ENCODE data around the gene NR1I3. TPM values are rescaled to one million over a fixed set of nuclear protein-coding genes. Genes with fewer than 3 reads are reported as not detected.
"Not testable (repeated sequence)": the region's sequence is repeated elsewhere in the genome, so short reads cannot be mapped to it uniquely, and the experiment has no call there.

The NR1I3 gene
- polyA plus RNA-seq, 4 donors, result 1.9 to 4.4 (median 3.6) TPM

- DNase-seq (ENCODE audit: low read depth in 4 of 4, low spot score in 2 of 4), result no peak
These were observed 13.6 kb upstream of the NR1I3 start for GRCh38 chr1:161251579-161251978.

- no peak for DNase-seq (ENCODE audit: low read depth in 4 of 4, low spot score in 2 of 4)
These were observed 12.8 kb upstream of the NR1I3 start for GRCh38 chr1:161250829-161251228.

GRCh38 chr1:161250100-161250499 lies 12.1 kb upstream of the NR1I3 start:
- not testable (repeated sequence) for DNase-seq (ENCODE audit: low read depth in 4 of 4, low spot score in 2 of 4)

GRCh38 chr1:161244888-161245287 lies 6.9 kb upstream of the NR1I3 start:
- no peak for DNase-seq (ENCODE audit: low read depth in 4 of 4, low spot score in 2 of 4)

GRCh38 chr1:161242313-161242712 lies 4.3 kb upstream of the NR1I3 start:
- DNase-seq (ENCODE audit: low read depth in 4 of 4, low spot score in 2 of 4), result no peak

- no peak for DNase-seq (ENCODE audit: low read depth in 4 of 4, low spot score in 2 of 4)
These were observed 3.7 kb upstream of the NR1I3 start for GRCh38 chr1:161241682-161242081.

GRCh38 chr1:161235957-161236775 lies 1.8 kb downstream of the NR1I3 start:
- no peak for DNase-seq (ENCODE audit: low read depth in 4 of 4, low spot score in 2 of 4)

GRCh38 chr1:161233102-161233501 lies 4.9 kb downstream of the NR1I3 start:
- DNase-seq (ENCODE audit: low read depth in 4 of 4, low spot score in 2 of 4), result no peak

- DNase-seq (ENCODE audit: low read depth in 4 of 4, low spot score in 2 of 4), result no peak
These were observed 7.2 kb downstream of the NR1I3 start for GRCh38 chr1:161230762-161231161.

- no peak for DNase-seq (ENCODE audit: low read depth in 4 of 4, low spot score in 2 of 4)
These were observed 8.1 kb downstream of the NR1I3 start for GRCh38 chr1:161229896-161230295.

GRCh38 chr1:161228032-161228431 lies 10.0 kb downstream of the NR1I3 start:
- no peak for DNase-seq (ENCODE audit: low read depth in 4 of 4, low spot score in 2 of 4)

GRCh38 chr1:161227196-161227871 lies 10.7 kb downstream of the NR1I3 start:
- DNase-seq (ENCODE audit: low read depth in 4 of 4, low spot score in 2 of 4), result peak in 2 of 4 donors; percentile 48 to 53

GRCh38 chr1:161226759-161227158 lies 11.2 kb downstream of the NR1I3 start:
- DNase-seq (ENCODE audit: low read depth in 4 of 4, low spot score in 2 of 4), result no peak

GRCh38 chr1:161226320-161226711 lies 11.7 kb downstream of the NR1I3 start:
- no peak for DNase-seq (ENCODE audit: low read depth in 4 of 4, low spot score in 2 of 4)

- peak; percentile 85 to 95 (median 89) for DNase-seq (ENCODE audit: low read depth in 4 of 4, low spot score in 2 of 4)
These were observed 12.3 kb downstream of the NR1I3 start, which contains the start of gene TOMM40L for GRCh38 chr1:161225534-161226319. Gene TOMM40L (plus strand): TSS chr1:161226060. CDS start chr1:161226490, 430 bp downstream.

- DNase-seq (ENCODE audit: low read depth in 4 of 4, low spot score in 2 of 4), result no peak
These were observed 12.8 kb downstream of the NR1I3 start for GRCh38 chr1:161225178-161225533.

- DNase-seq (ENCODE audit: low read depth in 4 of 4, low spot score in 2 of 4), result not testable (repeated sequence)
These were observed 13.3 kb downstream of the NR1I3 start for GRCh38 chr1:161224695-161225087.

GRCh38 chr1:161223805-161224694 lies 14.0 kb downstream of the NR1I3 start:
- no peak for DNase-seq (ENCODE audit: low read depth in 4 of 4, low spot score in 2 of 4)

GRCh38 chr1:161222175-161223019 lies 15.6 kb downstream of the NR1I3 start:
- no peak for DNase-seq (ENCODE audit: low read depth in 4 of 4, low spot score in 2 of 4)
